GM19035 (cell line): Measurements from ENCODE around the gene IDH3A.

Source experiments
- ATAC-seq: cut with Tn5 transposase; IDR thresholded peaks from one replicate; pipeline ENCODE4 v1.9.1; 2021; ENCODE audit not compliant: unreplicated experiment

Gene IDH3A

GRCh38 chr15:78213956-78214355 lies 64.8 kb downstream of the IDH3A start:
- no peak for ATAC-seq

GRCh38 chr15:78216276-78217104 lies 67.3 kb downstream of the IDH3A start:
- ATAC-seq = no peak

GRCh38 chr15:78220713-78221112 lies 71.6 kb downstream of the IDH3A start:
- ATAC-seq = no peak
